Measurements from ENCODE around the gene MED13L.

DNA sequence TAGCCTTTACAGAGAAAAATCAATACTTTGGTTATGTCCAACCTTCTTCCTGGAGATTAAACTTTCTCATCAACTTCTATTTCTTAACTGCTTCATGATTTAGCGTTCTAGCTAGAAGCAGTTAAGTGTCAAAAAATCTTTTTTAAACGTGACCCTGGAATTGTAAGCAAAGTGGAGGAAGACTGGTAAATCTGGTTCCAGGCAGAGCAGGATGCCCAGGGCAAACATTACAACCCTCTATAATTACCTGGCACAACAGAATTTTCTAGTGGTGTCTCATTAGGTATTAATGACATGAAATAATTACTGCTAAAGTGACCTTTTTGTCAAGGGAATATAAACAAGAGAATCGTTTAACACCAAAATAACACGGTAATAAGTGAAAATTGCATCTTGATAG is 320.8 kb downstream of the MED13L start:
- TF ChIP-seq CTCF (IDR thresholded peaks at IDR 0.05; ENCODE audit: insufficient read depth, low read length, poor library complexity, severe bottlenecking) (no peak), EZH2phosphoT487 (conservative IDR thresholded peaks at IDR 0.05; ENCODE audit: low read length) (no peak)

Measured in SU-DHL-6 (cell line).